ENCODE measurements around the gene BOLA2B.
"Not testable (repeated sequence)": the region's sequence is repeated elsewhere in the genome, so short reads cannot be mapped to it uniquely, and the experiment has no call there.

Gene BOLA2B

GRCh38 chr16:30193615-30194014, at the start of gene BOLA2B, which contains the start of gene SLX1A:
Gene BOLA2B, minus strand, starts transcription at chr16:30193666. Its CDS starts 71 bp downstream, at chr16:30193595.
Gene SLX1A, plus strand, starts transcription at chr16:30193875. Its CDS starts 210 bp downstream, at chr16:30194085.
- not testable (repeated sequence) for DNase-seq (ENCODE audit: low read depth in 2 of 2)

GRCh38 chr16:30217082-30217481, 23.6 kb upstream of the BOLA2B start:
- not testable (repeated sequence) for DNase-seq (ENCODE audit: low read depth in 2 of 2)

GRCh38 chr16:30211414-30211813, 17.9 kb upstream of the BOLA2B start:
- DNase-seq (ENCODE audit: low read depth in 2 of 2): not testable (repeated sequence)

- not testable (repeated sequence) for DNase-seq (ENCODE audit: low read depth in 2 of 2)
Measured at GRCh38 chr16:30209032-30209431, 15.6 kb upstream of the BOLA2B start.

GRCh38 chr16:30207063-30207704, 13.7 kb upstream of the BOLA2B start:
- not testable (repeated sequence) for DNase-seq (ENCODE audit: low read depth in 2 of 2)

GRCh38 chr16:30206252-30206651, 12.8 kb upstream of the BOLA2B start:
- DNase-seq (ENCODE audit: low read depth in 2 of 2): not testable (repeated sequence)

- not testable (repeated sequence) for DNase-seq (ENCODE audit: low read depth in 2 of 2)
Measured at GRCh38 chr16:30205541-30206236, 12.2 kb upstream of the BOLA2B start.

- DNase-seq (ENCODE audit: low read depth in 2 of 2): not testable (repeated sequence)
Measured at GRCh38 chr16:30199608-30200343, 6.3 kb upstream of the BOLA2B start.

- not testable (repeated sequence) for DNase-seq (ENCODE audit: low read depth in 2 of 2)
Measured at GRCh38 chr16:30199049-30199448, 5.6 kb upstream of the BOLA2B start, which contains the start of gene SULT1A3. Gene SULT1A3, plus strand, starts transcription at chr16:30199255. Its CDS starts 1,474 bp downstream, at chr16:30200729.

GRCh38 chr16:30197001-30197400, 3.5 kb upstream of the BOLA2B start:
- DNase-seq (ENCODE audit: low read depth in 2 of 2): not testable (repeated sequence)

GRCh38 chr16:30194172-30194925, 883 bp upstream of the BOLA2B start:
- not testable (repeated sequence) for DNase-seq (ENCODE audit: low read depth in 2 of 2)

- not testable (repeated sequence) for DNase-seq (ENCODE audit: low read depth in 2 of 2)
Measured at GRCh38 chr16:30193098-30193497, 368 bp downstream of the BOLA2B start.

- DNase-seq (ENCODE audit: low read depth in 2 of 2): not testable (repeated sequence)
Measured at GRCh38 chr16:30191158-30191557, 2.3 kb downstream of the BOLA2B start.

GRCh38 chr16:30187971-30188561, 5.4 kb downstream of the BOLA2B start:
- no peak for DNase-seq (ENCODE audit: low read depth in 2 of 2)

GRCh38 chr16:30187556-30187865, 6.0 kb downstream of the BOLA2B start:
- no peak for DNase-seq (ENCODE audit: low read depth in 2 of 2)

- peak; percentile 70 to 74 for DNase-seq (ENCODE audit: low read depth in 2 of 2)
Measured at GRCh38 chr16:30186782-30187555, 6.5 kb downstream of the BOLA2B start.

GRCh38 chr16:30186444-30186781, 7.1 kb downstream of the BOLA2B start:
- DNase-seq (ENCODE audit: low read depth in 2 of 2): peak; percentile 3 to 11

- DNase-seq (ENCODE audit: low read depth in 2 of 2): peak; percentile 68 to 70
Measured at GRCh38 chr16:30185683-30186421, 7.6 kb downstream of the BOLA2B start.

- DNase-seq (ENCODE audit: low read depth in 2 of 2): peak; percentile 3 to 6
Measured at GRCh38 chr16:30184891-30185682, 8.4 kb downstream of the BOLA2B start.
